ENCODE measurements around the gene APBA3. TPM values are rescaled to one million over a fixed set of nuclear protein-coding genes. Genes with fewer than 3 reads are reported as not detected.

Gene APBA3
- total and polyA plus RNA-seq, 9 of the 15 experiments (the other 6 are each of a cell fraction or from before 2014, with no cell fraction given), result 0.10 to 29.5 (median 11.5) TPM

Small RNAs within 50 kb of the gene (small RNA-seq; reads per million reads assigned to genes)
- gene AC005777.1, result not detected

Other genes with a start within 250 kb of the APBA3 start
Only the 7 nearest of the 17 such genes appear.
- 6.0 and 10.7 TPM in 2 replicates for gene PIP5K1C, start 61.2 kb downstream of the APBA3 start, total RNA-seq (2014; rRNA removed)
- gene PIP5K1C, start 61.2 kb downstream of the APBA3 start, total RNA-seq (2014; rRNA removed; fragmentation: Illumina TruSeq; extraction: Trizol), result 1.4 and 1.9 TPM in 2 replicates
- gene PIP5K1C, start 61.2 kb downstream of the APBA3 start, total RNA-seq (2015; rRNA removed; fragmentation: Illumina TruSeq; extraction: Trizol), result 4.1 and 5.3 TPM in 2 replicates
- gene PIP5K1C, start 61.2 kb downstream of the APBA3 start, total RNA-seq (2021), result 21.4 and 22.1 TPM in 2 replicates
- gene PIP5K1C, start 61.2 kb downstream of the APBA3 start, polyA plus RNA-seq (2011; rRNA removed), result 2.9 and 5.8 TPM in 2 replicates
- 8.0 and 11.3 TPM in 2 replicates for gene PIP5K1C, start 61.2 kb downstream of the APBA3 start, polyA plus RNA-seq (2014; fragmentation: Illumina TruSeq; extraction: Trizol)
- under 1 TPM; 0.38 to 0.61 TPM for gene PIP5K1C, start 61.2 kb downstream of the APBA3 start, polyA plus RNA-seq (2014; fragmentation: Nextera tagmentation; extraction: Ambion mirVana)
- 7.6 and 8.3 TPM in 2 replicates for gene PIP5K1C, start 61.2 kb downstream of the APBA3 start, polyA plus RNA-seq (2014; rRNA removed)
- gene TJP3, start 53.3 kb downstream of the APBA3 start, total RNA-seq (2014; rRNA removed), result 0.82 and 1.3 TPM in 2 replicates
- gene TJP3, start 53.3 kb downstream of the APBA3 start, total RNA-seq (2014; rRNA removed; fragmentation: Illumina TruSeq; extraction: Trizol), result 0.11 and 0.38 TPM in 2 replicates
- gene TJP3, start 53.3 kb downstream of the APBA3 start, total RNA-seq (2015; rRNA removed; fragmentation: Illumina TruSeq; extraction: Trizol), result 0.34 and 0.58 TPM in 2 replicates
- 0.92 and 2.4 TPM in 2 replicates for gene TJP3, start 53.3 kb downstream of the APBA3 start, total RNA-seq (2021)
- 1.8 and 2.2 TPM in 2 replicates for gene TJP3, start 53.3 kb downstream of the APBA3 start, polyA plus RNA-seq (2011; rRNA removed)
- gene TJP3, start 53.3 kb downstream of the APBA3 start, polyA plus RNA-seq (2014; fragmentation: Illumina TruSeq; extraction: Trizol), result 0.54 and 1.1 TPM in 2 replicates
- under 1 TPM in 1 of 2 experiments, not detected in 1; 0.11 TPM for gene TJP3, start 53.3 kb downstream of the APBA3 start, polyA plus RNA-seq (2014; fragmentation: Nextera tagmentation; extraction: Ambion mirVana)
- 0.56 and 0.73 TPM in 2 replicates for gene TJP3, start 53.3 kb downstream of the APBA3 start, polyA plus RNA-seq (2014; rRNA removed)
- 120 and 124 TPM in 2 replicates for gene MRPL54, start 990 bp upstream of the APBA3 start, total RNA-seq (2014; rRNA removed)
- gene MRPL54, start 990 bp upstream of the APBA3 start, total RNA-seq (2014; rRNA removed; fragmentation: Illumina TruSeq; extraction: Trizol), result 31.5 and 35.9 TPM in 2 replicates
- 93.8 and 97.3 TPM in 2 replicates for gene MRPL54, start 990 bp upstream of the APBA3 start, total RNA-seq (2015; rRNA removed; fragmentation: Illumina TruSeq; extraction: Trizol)
- 83.2 and 87.9 TPM in 2 replicates for gene MRPL54, start 990 bp upstream of the APBA3 start, total RNA-seq (2021)
- gene MRPL54, start 990 bp upstream of the APBA3 start, polyA plus RNA-seq (2011; rRNA removed), result 44.2 and 52.3 TPM in 2 replicates
- gene MRPL54, start 990 bp upstream of the APBA3 start, polyA plus RNA-seq (2014; fragmentation: Illumina TruSeq; extraction: Trizol), result 56.9 and 68.4 TPM in 2 replicates
- gene MRPL54, start 990 bp upstream of the APBA3 start, polyA plus RNA-seq (2014; fragmentation: Nextera tagmentation; extraction: Ambion mirVana), result 10 to 100 TPM in 1 of 2 experiments, 1 to 10 TPM in 1; 3.5 to 13.6 TPM
- 93.7 and 131 TPM in 2 replicates for gene MRPL54, start 990 bp upstream of the APBA3 start, polyA plus RNA-seq (2014; rRNA removed)
- gene RAX2, start 10.5 kb upstream of the APBA3 start, total RNA-seq (2014; rRNA removed), result not detected in 2 replicates
- not detected in 2 replicates for gene RAX2, start 10.5 kb upstream of the APBA3 start, total RNA-seq (2014; rRNA removed; fragmentation: Illumina TruSeq; extraction: Trizol)
- not detected in 2 replicates for gene RAX2, start 10.5 kb upstream of the APBA3 start, total RNA-seq (2015; rRNA removed; fragmentation: Illumina TruSeq; extraction: Trizol)
- gene RAX2, start 10.5 kb upstream of the APBA3 start, total RNA-seq (2021), result not detected in 2 replicates
- not detected in 2 replicates for gene RAX2, start 10.5 kb upstream of the APBA3 start, polyA plus RNA-seq (2011; rRNA removed)
- not detected in 2 replicates for gene RAX2, start 10.5 kb upstream of the APBA3 start, polyA plus RNA-seq (2014; fragmentation: Illumina TruSeq; extraction: Trizol)
- gene RAX2, start 10.5 kb upstream of the APBA3 start, polyA plus RNA-seq (2014; fragmentation: Nextera tagmentation; extraction: Ambion mirVana), result not detected
- gene RAX2, start 10.5 kb upstream of the APBA3 start, polyA plus RNA-seq (2014; rRNA removed), result not detected in 2 replicates
- 41.2 and 57.1 TPM in 2 replicates for gene MATK, start 24.7 kb upstream of the APBA3 start, total RNA-seq (2014; rRNA removed)
- 6.1 and 8.4 TPM in 2 replicates for gene MATK, start 24.7 kb upstream of the APBA3 start, total RNA-seq (2014; rRNA removed; fragmentation: Illumina TruSeq; extraction: Trizol)
- gene MATK, start 24.7 kb upstream of the APBA3 start, total RNA-seq (2015; rRNA removed; fragmentation: Illumina TruSeq; extraction: Trizol), result 21.4 and 23.2 TPM in 2 replicates
- 41.5 and 45.3 TPM in 2 replicates for gene MATK, start 24.7 kb upstream of the APBA3 start, total RNA-seq (2021)
- gene MATK, start 24.7 kb upstream of the APBA3 start, polyA plus RNA-seq (2011; rRNA removed), result 31.1 and 32.8 TPM in 2 replicates
- 10.8 and 15.7 TPM in 2 replicates for gene MATK, start 24.7 kb upstream of the APBA3 start, polyA plus RNA-seq (2014; fragmentation: Illumina TruSeq; extraction: Trizol)
- under 1 TPM; 0.08 to 0.71 TPM for gene MATK, start 24.7 kb upstream of the APBA3 start, polyA plus RNA-seq (2014; fragmentation: Nextera tagmentation; extraction: Ambion mirVana)
- gene MATK, start 24.7 kb upstream of the APBA3 start, polyA plus RNA-seq (2014; rRNA removed), result 37.5 and 37.9 TPM in 2 replicates
- gene ZFR2, start 107.3 kb upstream of the APBA3 start, total RNA-seq (2014; rRNA removed), result 0.33 and 0.59 TPM in 2 replicates
- not detected in 2 replicates for gene ZFR2, start 107.3 kb upstream of the APBA3 start, total RNA-seq (2014; rRNA removed; fragmentation: Illumina TruSeq; extraction: Trizol)
- not detected in 2 replicates for gene ZFR2, start 107.3 kb upstream of the APBA3 start, total RNA-seq (2015; rRNA removed; fragmentation: Illumina TruSeq; extraction: Trizol)
- not detected in 2 replicates for gene ZFR2, start 107.3 kb upstream of the APBA3 start, total RNA-seq (2021)
- 0.03 and 0.04 TPM in 2 replicates for gene ZFR2, start 107.3 kb upstream of the APBA3 start, polyA plus RNA-seq (2011; rRNA removed)
- not detected in 2 replicates for gene ZFR2, start 107.3 kb upstream of the APBA3 start, polyA plus RNA-seq (2014; fragmentation: Illumina TruSeq; extraction: Trizol)
- under 1 TPM in 1 of 2 experiments, not detected in 1; 0.07 TPM for gene ZFR2, start 107.3 kb upstream of the APBA3 start, polyA plus RNA-seq (2014; fragmentation: Nextera tagmentation; extraction: Ambion mirVana)
- not detected in 2 replicates for gene ZFR2, start 107.3 kb upstream of the APBA3 start, polyA plus RNA-seq (2014; rRNA removed)
- not detected in 2 replicates for gene ATCAY, start 119.0 kb upstream of the APBA3 start, total RNA-seq (2014; rRNA removed)
- gene ATCAY, start 119.0 kb upstream of the APBA3 start, total RNA-seq (2014; rRNA removed; fragmentation: Illumina TruSeq; extraction: Trizol), result not detected in 2 replicates
- not detected in 2 replicates for gene ATCAY, start 119.0 kb upstream of the APBA3 start, total RNA-seq (2015; rRNA removed; fragmentation: Illumina TruSeq; extraction: Trizol)
- gene ATCAY, start 119.0 kb upstream of the APBA3 start, total RNA-seq (2021), result 0.07 TPM in 1 of 2 replicates, not detected in the other
- not detected in 2 replicates for gene ATCAY, start 119.0 kb upstream of the APBA3 start, polyA plus RNA-seq (2011; rRNA removed)
- gene ATCAY, start 119.0 kb upstream of the APBA3 start, polyA plus RNA-seq (2014; fragmentation: Illumina TruSeq; extraction: Trizol), result not detected in 2 replicates
- not detected for gene ATCAY, start 119.0 kb upstream of the APBA3 start, polyA plus RNA-seq (2014; fragmentation: Nextera tagmentation; extraction: Ambion mirVana)
- not detected in 2 replicates for gene ATCAY, start 119.0 kb upstream of the APBA3 start, polyA plus RNA-seq (2014; rRNA removed)